CD4-positive, alpha-beta T cell treated with Interleukin-4 for 1 hour (primary cell): ENCODE results near the gene SLC35A3.
A peak's percentile ranks its signal among the peaks of the same experiment; 100 is the strongest.
"Not testable (repeated sequence)": the region's sequence is repeated elsewhere in the genome, so short reads cannot be mapped to it uniquely, and the experiment has no call there.

Experiments used
- DNase-seq, 2 donors: peaks; one replicate each; pipeline ENCODE4 v3.0.0-alpha.2; 2020 to 2022

The SLC35A3 gene

DNA sequence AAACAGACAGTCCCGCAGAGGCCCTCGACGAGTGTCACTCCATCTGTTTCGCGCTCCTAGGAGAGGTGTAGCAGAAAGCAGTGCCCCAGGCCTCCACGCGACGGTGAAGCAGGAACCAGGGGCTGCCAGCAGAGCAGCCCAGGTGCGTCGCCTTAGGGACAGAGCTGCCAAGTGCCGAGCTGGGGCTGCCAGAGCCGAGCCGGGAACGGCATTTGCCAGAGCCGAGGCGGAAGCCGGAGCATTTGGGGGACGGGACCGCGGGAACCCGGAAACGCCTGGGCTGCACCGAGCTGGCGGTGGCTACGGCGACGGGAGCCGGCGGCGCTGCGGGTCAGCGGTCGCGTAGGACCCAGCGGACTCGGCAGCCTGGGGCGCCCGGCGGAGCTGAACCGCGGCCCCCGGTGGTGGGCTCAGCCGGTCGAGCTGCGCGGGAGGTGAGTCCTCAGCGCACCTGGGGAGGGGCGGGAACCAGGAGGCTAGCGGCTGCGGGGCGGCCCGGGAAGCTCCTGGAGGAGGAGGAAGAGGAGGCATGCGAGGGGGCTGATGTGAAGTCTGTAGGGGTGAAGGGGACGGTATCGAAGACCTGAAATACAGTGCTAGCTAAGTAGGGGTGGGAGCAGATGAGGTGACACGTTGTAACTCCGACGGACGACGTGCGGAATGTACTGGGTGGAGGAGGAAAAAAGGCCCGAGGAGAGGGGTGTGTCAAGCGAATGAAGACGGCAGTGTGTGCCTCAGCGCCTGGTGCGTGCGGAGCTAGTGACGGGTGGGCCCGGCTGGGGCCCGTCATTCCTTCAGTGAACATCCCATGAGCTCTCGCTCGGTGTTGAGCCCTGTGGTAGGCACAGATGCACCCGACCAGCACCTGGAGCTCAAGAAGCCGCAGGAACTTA is at the start of gene SLC35A3:
TSS of gene SLC35A3 (plus strand) at position 268 of the 893 bp plus-strand sequence. CDS start 23,559 bp downstream, outside the sequence.
- peak; percentile 71 to 80 for DNase-seq

DNA sequence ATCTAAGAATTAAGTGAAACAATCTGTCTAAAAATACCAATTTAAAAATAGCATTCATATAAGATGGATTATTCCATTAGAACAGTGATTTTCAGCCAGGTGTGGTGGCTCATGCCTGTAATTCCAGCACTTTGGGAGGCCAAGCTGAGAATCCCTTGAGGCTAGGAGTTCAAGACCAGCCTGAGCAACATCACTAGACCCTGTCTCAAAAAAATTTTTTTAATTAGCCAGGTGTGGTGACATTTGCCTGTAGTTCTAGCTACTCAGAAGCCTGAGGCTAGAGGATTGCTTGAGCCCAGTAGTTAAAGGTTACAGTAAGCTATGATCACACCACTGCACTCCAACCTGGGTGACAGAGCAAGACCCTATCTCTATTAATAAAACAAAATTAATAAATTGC is 35.0 kb upstream of the SLC35A3 start:
- DNase-seq: no peak

DNA sequence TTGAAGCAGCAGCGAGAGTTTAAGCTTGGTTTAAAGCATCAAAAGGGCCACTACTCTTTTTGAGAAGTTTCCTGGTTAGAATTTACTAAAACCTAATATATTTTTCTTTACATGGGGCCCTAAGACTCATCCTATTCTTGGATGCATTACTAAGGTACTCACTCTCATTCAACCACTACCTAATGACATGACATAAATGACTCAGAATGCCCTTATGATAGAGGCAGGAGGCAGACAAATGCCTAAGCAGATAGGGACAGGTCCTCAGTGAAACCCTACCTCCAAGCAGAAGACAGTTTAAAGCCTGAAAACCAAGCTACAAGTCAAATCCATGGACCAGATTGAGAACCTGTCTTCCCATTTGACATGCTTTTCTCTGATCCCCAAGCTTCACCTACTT is 34.3 kb upstream of the SLC35A3 start:
- no peak for DNase-seq

DNA sequence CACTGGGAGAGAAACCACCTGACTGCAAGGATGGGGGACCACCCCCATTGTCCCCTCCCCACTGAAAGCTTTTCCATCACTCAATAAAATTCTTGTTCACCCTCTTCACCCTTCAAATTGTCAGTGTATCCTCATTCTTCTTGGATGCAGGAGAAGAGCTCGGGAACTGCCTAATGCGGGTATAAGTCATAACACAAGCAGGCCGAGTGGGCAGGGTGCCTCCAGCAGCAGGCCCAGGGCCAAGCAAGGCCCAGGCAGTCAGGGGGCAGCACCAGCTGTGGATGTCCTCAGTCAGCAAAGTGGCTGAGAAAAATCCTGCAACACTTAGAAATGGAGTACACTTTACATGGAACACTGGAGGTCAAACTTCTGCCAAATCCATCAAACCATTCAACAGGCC is 33.7 kb upstream of the SLC35A3 start:
- DNase-seq: no peak

DNA sequence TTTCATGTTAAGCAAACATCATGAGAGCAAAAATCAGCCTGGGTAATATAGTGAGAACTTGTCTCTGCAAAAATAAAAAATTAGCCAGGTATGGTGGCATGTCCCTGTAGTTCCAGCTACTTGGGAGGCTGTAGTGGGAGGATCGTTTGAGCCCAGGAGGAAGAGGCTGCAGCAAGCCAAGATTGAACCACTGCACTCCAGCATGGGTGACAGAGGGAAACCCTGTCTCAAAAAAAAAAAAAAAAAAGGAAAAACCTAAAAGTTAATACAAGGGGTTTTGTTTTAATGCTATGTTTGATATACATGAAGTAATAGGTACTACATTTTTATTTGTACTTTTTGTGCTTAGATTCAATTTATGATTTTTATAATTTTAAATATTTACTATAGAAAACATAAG is 27.1 kb upstream of the SLC35A3 start:
- no peak for DNase-seq

DNA sequence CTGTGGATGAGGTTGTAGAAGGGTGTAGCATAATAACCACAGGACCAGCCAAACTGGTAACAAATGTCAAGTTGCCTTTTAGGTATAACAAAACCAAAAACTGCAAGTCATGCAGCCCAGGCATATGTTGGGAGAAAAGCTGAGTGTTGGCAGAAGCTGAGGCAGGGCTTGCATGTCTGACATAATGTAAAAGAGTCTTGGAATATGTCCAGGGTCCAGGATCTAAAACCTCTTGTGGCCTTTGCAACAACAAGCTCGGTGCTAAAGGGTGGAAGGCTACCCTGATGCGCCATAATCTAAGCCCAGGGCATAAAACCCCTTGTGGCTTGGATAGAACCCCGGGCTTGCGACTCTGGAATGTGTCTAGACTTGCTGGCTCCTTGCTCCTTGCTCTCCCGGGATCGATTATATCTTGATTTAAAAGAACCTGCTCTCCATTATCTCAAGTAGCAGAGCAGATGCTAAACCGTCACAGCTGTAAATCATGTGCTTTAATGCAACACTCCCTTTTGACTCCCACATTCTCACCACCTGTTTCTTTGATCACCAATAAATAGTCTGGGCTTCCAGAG is 26.5 kb upstream of the SLC35A3 start:
- DNase-seq: no peak

DNA sequence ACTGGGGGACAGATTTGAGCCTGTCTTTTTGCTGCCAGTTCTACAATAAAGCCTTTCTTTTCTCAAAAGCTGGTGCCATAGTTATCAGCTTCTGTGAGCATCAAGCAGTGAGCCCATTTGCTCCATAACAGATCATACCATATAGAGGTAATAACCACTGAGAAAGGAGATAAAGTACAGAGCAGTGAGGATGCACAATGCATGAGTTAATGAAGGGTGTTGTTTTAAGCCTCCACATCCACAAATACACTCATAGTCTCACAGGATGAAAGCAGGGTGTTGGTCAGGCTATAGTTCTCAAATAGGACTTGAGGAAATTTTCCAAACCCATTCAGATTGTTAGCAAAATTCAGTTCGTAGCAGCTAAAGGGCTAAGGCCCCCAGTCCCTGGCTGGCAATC is 25.6 kb upstream of the SLC35A3 start:
- DNase-seq: no peak

DNA sequence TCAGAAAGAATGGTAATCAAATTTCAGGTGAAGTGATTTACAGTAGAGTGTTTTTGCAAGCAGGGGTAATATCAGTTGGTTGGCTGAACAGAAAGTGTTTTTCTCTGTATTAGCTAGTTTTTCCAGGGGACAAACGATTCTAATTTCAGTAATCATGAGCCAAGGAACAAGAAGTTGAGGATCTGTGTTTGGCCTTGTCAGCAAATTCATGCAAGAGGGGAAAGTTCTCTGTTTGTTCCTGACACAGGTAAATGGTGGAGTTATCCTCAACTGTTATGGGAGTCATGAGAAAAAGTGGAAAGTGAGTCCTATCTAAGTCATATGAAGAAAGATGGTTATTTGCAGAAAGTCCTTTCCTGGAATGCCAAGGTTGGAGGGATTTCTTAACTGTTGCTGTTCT is 24.6 kb upstream of the SLC35A3 start:
- DNase-seq: no peak

DNA sequence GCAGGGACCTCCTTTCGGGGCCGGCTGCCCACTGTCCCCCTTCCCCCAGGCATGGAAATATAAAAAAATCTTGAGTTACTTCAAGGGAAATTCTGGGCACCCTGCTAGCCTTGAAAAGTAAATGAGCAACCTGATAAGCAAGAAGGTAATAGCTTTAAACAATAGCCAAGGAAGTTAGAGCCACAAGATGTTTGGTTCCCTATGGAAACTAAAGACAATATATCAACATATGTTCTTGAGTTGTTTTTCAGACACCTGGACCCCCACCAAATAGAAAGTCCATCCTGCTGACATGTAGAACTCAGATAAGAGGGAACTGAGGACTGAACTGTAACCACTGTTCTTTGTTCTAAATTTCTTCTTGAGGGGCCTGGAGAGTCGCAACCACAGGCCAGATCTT is 19.3 kb upstream of the SLC35A3 start:
- no peak for DNase-seq

DNA sequence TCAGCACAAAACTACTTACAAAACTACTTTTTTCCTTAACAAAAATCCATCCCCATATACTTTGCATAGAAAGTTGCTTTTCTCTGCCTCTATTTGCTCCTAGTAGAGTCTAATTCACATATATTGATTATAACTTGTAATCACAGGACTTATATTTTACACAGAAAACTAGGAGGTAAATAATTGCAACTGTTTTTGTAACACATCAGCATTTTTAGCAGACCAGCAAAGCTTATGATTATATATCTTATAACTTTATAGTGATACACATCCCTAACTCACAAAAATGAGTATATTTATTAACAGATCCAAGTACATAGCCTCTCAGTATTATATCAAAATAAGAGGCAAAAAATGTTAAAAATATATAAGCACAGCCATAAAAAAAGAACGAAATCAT is 17.3 kb upstream of the SLC35A3 start:
- DNase-seq: no peak

DNA sequence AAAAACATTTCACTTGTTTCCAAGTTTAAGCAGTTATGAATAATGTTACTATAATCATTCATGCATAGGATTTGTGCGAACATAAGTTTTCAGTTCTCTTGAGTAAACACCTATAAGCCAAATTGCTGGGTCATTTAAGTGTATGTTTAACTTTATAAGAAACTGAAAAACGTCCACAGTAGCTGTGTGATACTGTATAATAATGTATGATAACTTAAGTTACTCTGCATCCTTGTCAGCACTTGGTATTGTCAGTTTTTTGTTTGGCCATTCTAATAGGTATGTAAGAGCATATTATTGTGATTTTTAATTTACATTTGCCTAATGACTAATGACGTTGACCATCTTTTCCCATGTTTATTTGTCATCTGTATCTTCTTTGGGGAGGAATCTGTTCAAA is 14.4 kb upstream of the SLC35A3 start:
- no peak for DNase-seq

DNA sequence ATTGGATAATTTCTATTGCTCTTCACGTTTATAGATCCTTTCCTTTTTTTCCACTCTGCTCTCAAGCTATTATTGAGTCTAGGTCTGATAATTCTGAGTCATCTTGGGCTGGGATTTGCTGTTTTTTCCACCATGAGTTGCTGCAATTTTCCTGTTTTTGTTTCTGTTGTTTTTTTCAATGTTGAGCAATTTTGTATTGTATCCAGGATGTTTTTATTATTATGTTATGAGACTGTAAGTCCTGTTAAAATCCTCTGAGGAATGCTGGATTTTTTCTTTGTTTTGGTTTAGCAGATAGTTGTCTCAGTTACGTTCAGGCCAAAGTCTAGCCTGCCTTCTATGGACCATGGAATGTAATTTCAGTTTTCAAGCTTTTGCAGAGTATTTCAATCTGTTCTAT is 13.0 kb upstream of the SLC35A3 start:
- no peak for DNase-seq

DNA sequence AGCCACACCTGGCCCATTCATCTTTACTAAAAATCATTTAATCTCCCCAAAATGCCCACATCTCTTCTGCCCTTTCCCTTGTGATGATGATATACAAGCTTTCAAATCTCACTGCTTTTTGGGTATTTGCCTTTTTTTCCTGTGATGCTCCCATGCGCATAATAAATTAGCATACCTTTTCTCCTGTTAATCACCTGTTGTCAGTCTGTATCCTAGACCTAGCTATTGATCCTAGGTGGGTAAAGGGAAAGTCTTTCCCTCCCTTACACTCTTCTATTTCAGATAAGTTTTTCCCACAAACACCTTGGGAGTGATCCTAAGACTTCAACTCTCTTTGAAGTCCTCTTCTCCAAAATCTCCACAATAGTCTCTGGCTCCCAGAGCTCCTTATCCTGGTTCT is 12.0 kb upstream of the SLC35A3 start:
- no peak for DNase-seq

DNA sequence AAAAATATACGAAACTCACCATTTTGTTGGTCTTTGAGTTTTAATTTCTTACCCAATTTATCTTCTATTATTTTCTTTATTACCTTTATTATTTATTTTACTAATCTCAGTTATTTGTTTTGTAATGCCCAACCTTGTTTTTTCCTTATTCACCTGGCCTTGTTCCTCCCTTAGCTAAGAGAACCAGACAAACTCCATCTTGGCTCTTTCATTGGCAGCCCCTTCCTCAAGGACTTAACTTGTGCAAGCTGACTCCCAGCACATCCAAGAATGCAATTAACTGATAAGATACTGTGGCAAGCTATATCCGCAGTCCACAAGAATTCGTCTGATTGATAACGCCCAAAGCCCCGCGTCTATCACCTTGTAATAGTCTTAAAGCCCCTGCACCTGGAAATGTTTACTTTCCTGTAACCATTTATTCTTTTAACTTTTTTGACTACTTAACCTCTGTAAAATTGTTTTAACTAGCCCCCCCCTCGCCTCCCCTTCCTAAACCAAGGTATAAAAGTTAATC is 10.5 kb upstream of the SLC35A3 start:
- DNase-seq: not testable (repeated sequence)

DNA sequence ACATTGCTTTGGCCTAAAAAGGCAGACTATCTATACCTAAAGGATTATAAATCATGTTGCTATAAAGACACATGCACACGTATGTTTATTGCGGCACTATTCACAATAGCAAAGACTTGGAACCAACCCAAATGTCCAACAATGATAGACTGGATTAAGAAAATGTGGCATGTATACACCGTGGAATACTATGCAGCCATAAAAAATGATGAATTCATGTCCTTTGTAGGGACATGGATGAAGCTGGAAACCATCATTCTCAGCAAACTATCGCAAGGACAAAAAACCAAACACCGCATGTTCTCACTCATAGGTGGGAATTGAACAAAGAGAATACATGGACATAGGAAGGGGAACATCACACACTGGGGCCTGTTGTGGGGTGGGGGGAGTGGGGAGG is 9.5 kb upstream of the SLC35A3 start:
- not testable (repeated sequence) for DNase-seq

DNA sequence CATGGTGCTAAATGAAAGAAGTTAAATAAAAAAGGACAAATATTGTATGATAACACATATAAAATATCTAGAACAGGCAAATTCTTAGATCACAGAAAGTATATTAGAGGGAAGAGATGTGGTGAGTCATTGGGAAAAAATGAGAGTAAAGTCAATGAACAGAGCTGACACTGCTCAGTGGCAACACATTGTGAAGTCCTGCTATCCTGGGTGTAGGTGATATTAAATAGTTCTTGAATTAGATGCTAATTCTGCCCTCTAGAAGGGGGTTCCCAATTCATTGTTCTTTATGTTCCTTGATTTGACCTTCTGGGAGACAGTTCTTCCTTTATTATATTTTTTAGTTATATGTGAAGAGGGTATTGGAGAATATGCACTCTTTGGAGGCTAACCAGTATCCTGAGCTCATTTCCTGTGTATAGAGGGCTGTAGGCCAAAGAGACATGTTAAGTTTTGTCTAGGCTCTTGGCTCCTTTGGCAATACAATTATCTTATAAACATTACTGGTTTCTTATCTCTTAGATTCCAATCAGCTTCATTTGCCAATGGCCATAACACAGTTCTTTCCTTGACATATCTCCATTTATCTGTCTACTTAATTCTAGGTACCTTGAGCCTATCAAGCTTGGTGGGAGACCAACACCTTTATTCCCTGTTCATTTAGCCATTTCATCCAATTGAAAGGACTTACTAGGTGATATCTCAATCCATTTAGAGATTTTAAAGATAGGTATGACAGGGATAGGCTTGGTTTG is 6.6 kb upstream of the SLC35A3 start:
- no peak for DNase-seq

DNA sequence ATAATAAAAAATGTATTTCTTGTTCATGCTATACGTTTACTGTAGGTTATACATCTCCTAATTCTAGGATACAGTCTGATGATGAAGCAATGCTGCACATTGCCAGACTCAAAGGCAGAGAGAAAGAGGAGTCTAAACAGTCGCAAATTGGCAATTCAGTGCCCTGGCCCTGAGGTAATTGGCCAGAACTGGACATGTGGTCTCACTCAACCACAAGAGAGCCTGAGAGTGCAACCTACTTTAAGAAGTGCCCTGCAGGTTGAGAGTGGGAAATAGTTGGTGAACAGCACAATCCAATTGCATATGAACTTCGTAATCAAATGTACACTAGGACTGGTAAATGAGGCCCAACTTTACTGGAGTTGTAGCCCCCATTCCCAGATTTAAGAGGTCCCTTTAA is 5.0 kb upstream of the SLC35A3 start:
- no peak for DNase-seq

DNA sequence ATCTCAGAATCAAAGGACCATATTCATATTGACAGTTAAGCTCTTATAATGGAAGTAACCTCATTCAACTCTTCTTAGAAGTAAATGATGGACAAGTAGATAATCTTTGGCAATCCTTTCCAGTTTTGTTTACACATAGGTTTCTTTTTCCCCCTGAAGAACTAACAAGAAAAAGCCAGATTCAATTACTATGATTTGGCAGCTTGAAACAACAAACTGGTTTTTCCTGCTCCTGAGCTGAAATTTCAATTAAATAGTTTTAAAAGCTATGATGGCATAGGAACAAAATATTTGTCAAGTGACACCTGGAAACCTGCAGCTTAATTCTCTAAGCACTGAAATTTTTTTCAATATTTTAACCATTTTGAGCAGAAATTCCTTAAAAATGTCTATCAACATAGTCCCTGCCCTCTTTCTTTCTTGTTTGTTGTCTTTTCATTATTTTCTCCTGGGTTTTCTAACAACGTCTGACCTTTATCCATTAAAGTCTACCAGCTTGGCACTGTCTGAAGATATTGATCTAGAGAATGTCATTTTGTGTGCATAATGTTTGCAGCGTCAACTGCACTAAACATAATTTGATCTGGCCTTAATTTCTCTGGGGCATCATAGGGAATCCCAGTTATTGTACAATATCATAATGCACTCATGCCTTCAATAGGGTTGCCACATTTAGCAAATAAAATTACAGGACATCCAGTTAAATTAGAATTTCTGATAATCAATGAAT is 4.0 kb upstream of the SLC35A3 start:
- no peak for DNase-seq

DNA sequence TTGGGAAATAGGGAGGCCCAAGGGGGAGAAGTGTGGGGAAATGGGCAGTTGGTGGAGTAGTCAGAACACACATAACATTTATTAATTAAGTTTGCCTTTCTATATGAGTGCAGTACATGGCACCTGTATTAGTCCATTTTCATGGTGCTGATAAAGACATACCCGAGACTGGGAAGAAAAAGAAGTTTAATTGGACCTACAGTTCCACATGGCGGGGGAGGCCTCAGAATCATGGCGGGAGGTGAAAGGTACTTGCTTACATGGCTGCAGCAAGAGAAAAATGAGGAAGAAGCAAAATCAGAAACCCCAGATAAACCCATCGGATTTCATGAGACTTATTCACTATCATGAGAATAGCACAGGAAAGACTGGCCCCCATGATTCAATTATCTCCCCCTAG is 1.6 kb upstream of the SLC35A3 start:
- DNase-seq: no peak

DNA sequence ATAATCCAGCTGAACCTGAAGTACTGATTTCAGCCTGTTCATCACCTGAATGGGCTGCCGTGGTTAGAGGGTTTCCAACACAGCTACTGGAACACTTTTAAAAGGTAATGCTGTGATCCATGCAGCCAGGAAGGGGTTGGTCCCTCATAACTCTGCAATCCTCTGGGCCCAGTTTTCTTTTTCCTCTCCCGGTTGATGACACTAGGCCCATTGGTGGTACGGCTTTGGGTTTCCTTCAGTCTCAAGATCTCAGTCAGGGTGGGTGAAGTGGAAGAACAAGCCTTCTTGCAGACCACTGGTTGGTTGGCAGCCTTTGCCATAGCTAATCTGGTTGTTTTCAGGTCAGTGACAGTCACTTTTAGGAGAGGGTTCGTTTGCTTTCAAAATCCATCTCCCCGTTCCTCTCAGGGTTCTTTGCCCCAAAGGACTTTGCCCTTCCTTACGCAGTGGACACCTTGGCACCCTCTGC is 502 bp upstream of the SLC35A3 start:
- no peak for DNase-seq

DNA sequence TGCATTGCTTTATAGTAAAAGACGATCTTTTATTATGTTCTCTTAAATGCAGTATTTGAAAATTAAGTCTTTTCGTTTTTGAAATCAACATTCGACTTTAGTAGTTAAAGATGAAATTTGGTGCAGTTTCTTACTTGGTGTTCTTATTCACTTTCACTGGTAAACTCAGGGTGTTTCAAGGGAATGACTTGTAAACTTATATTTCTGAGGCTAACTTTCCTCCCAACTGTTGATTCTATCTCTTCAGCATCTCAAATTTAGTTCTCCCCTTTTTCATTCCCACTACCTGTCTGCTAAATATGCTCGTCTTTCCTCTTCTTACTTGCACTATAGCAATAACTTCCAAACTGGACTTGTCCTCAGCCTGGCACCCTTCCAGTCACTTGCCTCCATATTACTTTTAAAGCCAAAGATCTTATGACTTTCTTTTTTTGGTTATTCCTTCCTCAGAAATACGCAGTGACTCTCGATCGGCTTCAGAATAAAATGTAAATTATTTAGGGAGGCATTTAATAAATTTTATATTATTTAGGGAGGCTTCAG is 988 bp downstream of the SLC35A3 start:
- no peak for DNase-seq

DNA sequence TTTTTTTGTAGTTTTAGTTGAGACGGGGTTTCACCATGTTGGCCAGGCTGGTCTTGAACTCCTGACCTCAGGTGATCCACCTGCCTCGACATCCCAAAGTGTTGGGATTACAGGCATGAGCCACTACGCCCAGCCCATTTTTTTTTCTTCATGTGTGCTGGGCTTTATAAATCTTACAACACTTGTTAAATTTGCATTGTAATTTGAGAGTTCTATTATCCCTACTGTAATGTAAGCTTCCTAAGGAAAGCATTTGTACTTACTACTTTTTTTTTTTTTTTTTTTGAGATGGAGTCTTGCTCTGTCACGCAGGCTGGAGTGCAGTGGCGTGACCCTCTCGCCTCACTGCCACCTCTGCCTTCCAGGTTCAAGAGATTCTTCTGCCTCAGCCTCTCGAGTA is 2.3 kb downstream of the SLC35A3 start:
- DNase-seq: not testable (repeated sequence)

DNA sequence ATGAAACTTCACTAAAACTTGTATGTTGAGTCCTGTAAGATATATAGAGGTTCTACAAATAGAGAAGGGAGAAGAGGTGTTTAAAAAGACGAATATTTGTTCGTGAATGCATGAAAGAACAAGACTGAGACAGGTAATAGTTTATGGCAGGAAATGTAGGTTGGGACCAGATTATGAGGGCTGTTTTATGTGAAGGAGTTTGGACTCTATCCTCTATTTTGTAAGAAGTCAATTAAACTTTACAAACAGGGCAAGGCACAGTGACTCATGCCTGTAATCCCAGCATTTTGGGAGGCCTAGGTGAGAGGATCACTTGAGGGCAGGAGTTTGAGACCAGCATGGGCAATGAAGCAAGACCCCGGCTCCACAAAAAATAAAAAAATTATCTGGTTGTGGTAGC is 5.7 kb downstream of the SLC35A3 start:
- no peak for DNase-seq
